Stomach smooth muscle (tissue), 2 donors: ENCODE results near the gene EPB41.
"Not testable (repeated sequence)": the region's sequence is repeated elsewhere in the genome, so short reads cannot be mapped to it uniquely, and the experiment has no call there.

Source experiments
- H3K27ac ChIP-seq: one replicate; pipeline ENCODE4 v1.7.0; 2013; ENCODE audit warnings: mild to moderate bottlenecking, low read length, inconsistent platforms
- H3K27me3 ChIP-seq, 2 donors: one replicate each; pipeline ENCODE4 v1.7.0; 2013; ENCODE audit warnings: low read length in 2 of 2; ENCODE audit not compliant: insufficient read depth in 2 of 2, control insufficient read depth in 1 of 2
- H3K36me3 ChIP-seq, 2 donors: one replicate each; pipeline ENCODE4 v1.7.0; 2013; ENCODE audit warnings: low read length in 2 of 2; ENCODE audit not compliant: control insufficient read depth in 2 of 2, insufficient read depth in 2 of 2
- H3K4me1 ChIP-seq: one replicate; pipeline ENCODE4 v1.7.0; 2013; ENCODE audit warnings: low read length; ENCODE audit not compliant: control insufficient read depth, insufficient read depth
- H3K4me3 ChIP-seq, 2 donors: one replicate each; pipeline ENCODE4 v1.7.0; 2013; ENCODE audit warnings: low read length in 2 of 2
- H3K9ac ChIP-seq, 2 donors: one replicate each; pipeline ENCODE4 v1.7.0; 2013; ENCODE audit warnings: low read length in 2 of 2, mild to moderate bottlenecking in 1 of 2
- H3K9me3 ChIP-seq, 2 donors: one replicate each; pipeline ENCODE4 v1.7.0; 2013; ENCODE audit warnings: low read length in 2 of 2; ENCODE audit not compliant: control insufficient read depth in 2 of 2
- donor health status: healthy.
- donor health status: Pancreatic carcinoma.

EPB41 gene

DNA sequence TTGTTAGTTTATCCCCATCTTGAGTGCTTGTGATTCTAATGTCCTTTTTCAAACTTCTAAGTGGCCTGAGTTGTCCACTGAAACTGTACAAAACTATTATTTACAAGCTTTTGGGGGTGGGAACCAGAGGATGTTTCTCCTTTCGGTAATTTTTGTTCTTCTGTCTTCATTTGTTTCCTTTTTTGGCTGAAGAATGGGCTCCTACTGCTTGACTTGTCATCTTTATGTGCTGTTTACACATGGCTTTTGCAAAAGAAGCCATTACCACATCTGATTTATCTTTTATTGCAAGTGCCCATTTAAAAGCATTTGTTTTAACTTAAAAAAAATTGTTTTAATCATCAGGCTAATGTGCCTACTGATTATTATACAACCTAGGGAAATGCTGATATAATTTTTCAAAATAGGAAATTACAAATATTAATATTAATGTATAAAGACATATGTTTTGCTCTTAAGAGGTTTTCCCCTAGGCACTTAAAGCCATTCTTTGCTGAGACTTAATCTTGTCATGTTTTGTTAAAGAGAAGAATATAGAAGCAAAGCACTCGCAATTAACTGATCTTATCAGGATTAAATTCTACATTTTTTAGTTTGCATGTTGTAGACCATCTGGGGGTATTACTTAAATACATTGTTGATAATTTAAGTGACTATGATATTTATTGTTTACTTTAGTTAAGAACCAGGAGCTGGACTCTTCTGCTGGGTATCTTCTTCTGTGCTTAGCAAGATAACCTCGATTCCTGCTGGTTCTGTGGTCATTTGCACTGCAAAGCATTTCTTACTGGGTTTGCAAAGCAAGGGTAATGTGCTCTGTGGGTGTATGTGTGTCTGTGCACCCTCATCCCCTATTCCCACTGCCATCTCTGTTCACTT, 169.2 kb downstream of the EPB41 start:
- no peak overlapping the region for H3K4me3 ChIP-seq
- no peaks in the 10 kb centered on the region for H3K9me3 ChIP-seq
- no peak overlapping the region for H3K9ac ChIP-seq
- H3K36me3 ChIP-seq: no peaks in the 10 kb centered on the region
- no peak overlapping the region for H3K27ac ChIP-seq
- no peaks in the 10 kb centered on the region for H3K27me3 ChIP-seq
- no peaks in the 10 kb centered on the region for H3K4me1 ChIP-seq

DNA sequence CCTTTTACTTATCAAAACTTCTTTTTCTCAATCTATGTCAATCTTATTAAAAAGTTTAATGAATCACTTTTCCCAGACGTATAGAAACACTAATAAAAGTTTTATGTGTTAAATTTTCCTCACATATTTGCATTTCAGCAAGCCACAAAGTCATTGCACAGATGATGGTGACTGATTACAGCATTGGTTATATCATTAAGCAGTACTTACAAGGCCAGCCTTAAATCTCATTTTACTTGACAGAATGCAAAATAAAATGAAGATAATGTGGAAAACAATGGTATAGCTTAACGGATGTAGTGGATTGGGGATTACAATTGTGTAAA, 169.8 kb downstream of the EPB41 start:
- no peaks in the 10 kb centered on the region for H3K4me1 ChIP-seq
- no peaks in the 10 kb centered on the region for H3K36me3 ChIP-seq
- H3K27me3 ChIP-seq: no peaks in the 10 kb centered on the region
- H3K9me3 ChIP-seq: no peaks in the 10 kb centered on the region
- no peak overlapping the region for H3K4me3 ChIP-seq
- no peak overlapping the region for H3K9ac ChIP-seq
- H3K27ac ChIP-seq: no peak overlapping the region

DNA sequence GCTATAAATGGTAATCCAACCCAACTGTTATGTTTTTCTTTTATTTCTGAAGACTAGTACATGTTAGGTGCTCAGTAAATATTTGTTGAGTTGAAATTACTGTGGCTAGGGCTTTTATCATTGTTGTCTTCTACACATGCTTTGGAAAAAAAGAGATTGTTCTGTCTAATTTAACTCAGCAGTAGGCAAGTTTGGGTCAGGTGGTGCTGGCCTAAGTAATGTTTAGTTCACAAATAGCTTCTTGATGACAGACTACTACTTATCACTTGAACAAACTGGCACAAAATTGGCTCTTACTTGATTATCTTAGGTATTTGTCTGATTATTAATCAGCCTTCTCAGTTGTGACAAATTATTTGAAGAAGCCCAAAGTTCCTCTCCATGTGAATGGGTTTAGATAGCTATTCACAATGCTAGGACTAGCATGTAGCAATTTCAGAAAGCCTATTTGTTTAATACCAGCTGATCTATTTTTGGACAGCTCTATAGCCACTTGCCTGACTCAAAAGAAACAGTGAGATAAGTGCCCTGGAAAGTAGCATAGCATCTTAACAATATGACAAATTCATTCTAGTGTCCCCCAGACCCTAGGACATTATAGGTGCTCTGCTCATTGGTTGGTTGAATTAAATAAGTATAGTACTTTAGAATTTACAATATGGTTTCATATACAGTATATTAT, 176.7 kb downstream of the EPB41 start:
- Histone ChIP-seq H3K9ac (no peak overlapping the region), H3K27me3 (no peaks in the 10 kb centered on the region), H3K9me3 (no peaks in the 10 kb centered on the region), H3K4me1 (no peaks in the 10 kb centered on the region), H3K27ac (no peak overlapping the region), H3K36me3 (peaks cover 0 to 2% of the 10 kb centered on the region in 2 donors), H3K4me3 (no peak overlapping the region)

DNA sequence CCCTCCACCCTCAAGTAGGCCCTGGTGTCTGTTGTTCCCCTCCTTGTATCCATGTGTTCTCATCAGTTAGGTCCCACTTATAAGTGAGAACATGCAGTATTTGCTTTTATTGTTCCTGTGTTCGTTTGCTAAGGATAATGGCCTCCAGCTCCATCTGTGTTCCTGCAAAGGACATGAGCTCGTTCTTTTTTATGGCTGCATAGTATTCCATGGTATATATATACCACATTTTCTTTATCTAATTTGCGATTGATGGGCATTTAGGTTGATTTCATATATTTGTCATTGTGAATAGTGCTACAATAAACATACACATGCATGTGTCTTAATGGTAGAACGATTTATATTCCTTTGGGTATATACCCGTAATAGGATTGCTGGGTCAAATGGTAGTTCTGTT, 178.3 kb downstream of the EPB41 start:
- not testable (repeated sequence) for H3K4me3 ChIP-seq, H3K36me3 ChIP-seq, H3K27me3 ChIP-seq, H3K9me3 ChIP-seq, H3K27ac ChIP-seq, H3K4me1 ChIP-seq, H3K9ac ChIP-seq

DNA sequence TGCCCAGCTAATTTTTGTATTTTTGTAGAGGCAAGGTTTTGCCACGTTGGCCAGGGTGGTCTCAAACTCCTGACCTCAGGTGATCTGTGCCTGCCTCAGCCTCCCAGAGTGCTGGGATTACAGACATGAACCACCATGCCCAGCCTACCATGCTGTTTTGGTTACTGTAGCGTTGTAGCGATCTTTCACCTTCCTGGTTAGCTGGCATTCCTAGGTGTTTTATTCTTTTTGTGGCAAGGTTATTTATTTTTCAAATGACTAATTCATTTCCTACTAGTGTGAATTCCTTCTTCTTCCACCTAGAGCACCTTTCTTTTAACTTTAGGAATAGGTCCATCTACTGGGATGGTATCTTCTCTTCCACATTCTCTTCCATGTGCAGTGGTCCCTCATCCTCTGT, 180.1 kb downstream of the EPB41 start:
- no peak overlapping the region for H3K27ac ChIP-seq
- no peak overlapping the region for H3K4me3 ChIP-seq
- H3K9ac ChIP-seq: no peak overlapping the region
- no peaks in the 10 kb centered on the region for H3K9me3 ChIP-seq
- H3K36me3 ChIP-seq: peaks cover 0 to 2% of the 10 kb centered on the region in 2 donors
- H3K4me1 ChIP-seq: no peaks in the 10 kb centered on the region
- H3K27me3 ChIP-seq: no peaks in the 10 kb centered on the region

DNA sequence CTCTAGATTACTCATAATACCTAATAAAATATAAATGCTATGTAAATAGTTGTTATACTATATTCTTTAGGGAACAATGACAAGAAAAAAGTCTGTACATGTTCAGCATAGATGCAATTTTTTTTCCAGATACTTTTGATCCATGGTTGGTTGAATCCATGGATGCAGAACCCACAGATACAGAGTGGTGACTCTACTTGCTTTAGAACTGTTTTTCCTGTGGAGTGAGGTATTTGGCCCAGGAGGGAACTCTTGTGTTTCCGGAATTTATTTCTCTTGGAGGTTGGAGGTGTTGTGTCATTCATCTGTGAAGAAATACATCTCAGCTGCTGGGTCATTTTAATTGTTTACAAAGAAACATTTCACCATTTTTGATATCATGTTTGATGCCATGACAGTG, 180.6 kb downstream of the EPB41 start:
- Histone ChIP-seq H3K27me3 (no peaks in the 10 kb centered on the region), H3K4me1 (no peaks in the 10 kb centered on the region), H3K9me3 (no peaks in the 10 kb centered on the region), H3K27ac (no peak overlapping the region), H3K9ac (no peak overlapping the region), H3K36me3 (peaks cover 0 to 2% of the 10 kb centered on the region in 2 donors), H3K4me3 (no peak overlapping the region)

DNA sequence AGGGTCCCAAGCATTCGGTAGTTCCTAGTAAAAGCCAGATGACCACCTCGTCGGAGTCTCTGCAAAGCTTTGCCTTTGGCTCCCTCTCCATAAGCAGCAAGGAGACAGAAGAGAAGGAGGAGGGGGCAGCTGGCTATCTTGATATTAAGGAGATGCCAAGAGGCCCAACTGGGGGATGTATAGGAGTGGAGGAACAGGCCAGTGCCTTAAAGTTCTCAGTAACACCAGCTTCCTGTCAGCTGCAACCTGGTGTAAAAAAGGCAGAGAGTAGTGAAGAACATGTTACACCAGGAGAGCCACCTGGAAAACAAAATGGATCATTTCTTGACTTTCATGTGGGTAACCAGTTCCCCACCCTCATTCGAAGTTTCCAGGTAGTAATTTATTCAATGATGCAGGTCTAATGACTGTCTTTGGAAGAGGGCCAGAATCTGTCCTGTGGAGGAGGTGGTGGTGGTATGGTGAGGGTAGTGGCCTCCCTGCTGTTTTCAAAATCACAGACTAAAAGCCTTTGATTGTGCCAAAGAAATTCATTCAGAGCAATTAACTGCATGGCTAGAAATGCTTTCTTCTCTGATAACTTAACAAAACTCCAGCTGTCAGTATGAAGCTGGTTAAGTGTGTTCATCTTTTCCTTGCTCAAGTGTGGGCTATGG, 182.0 kb downstream of the EPB41 start:
- Histone ChIP-seq H3K4me3 (no peak overlapping the region), H3K9ac (no peak overlapping the region), H3K36me3 (peaks cover 0 to 2% of the 10 kb centered on the region in 2 donors), H3K4me1 (no peaks in the 10 kb centered on the region), H3K9me3 (no peaks in the 10 kb centered on the region), H3K27me3 (no peaks in the 10 kb centered on the region), H3K27ac (no peak overlapping the region)

DNA sequence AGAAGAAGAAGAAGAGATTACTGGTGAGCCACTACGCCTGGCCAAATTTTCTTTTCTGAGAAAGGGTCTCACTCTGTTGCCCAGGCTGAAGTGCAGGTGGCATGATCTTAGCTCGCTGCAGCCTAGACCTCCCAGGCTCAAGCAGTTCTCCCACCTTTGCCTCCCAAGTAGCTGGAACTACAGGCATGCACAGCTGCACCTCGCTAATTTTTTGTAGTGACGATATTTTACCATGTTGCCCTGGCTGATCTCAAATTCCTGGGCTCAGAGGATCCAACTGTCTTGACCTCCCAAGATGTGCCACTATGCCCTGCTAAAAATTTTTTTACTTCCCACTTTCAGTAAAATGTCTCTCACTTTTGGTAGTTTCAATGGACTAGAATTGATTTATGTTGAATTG, 184.9 kb downstream of the EPB41 start:
- Histone ChIP-seq H3K36me3 (peaks cover 0 to 2% of the 10 kb centered on the region in 2 donors), H3K27me3 (no peaks in the 10 kb centered on the region), H3K9me3 (no peaks in the 10 kb centered on the region), H3K4me3 (no peak overlapping the region), H3K9ac (no peak overlapping the region), H3K4me1 (no peaks in the 10 kb centered on the region), H3K27ac (no peak overlapping the region)

DNA sequence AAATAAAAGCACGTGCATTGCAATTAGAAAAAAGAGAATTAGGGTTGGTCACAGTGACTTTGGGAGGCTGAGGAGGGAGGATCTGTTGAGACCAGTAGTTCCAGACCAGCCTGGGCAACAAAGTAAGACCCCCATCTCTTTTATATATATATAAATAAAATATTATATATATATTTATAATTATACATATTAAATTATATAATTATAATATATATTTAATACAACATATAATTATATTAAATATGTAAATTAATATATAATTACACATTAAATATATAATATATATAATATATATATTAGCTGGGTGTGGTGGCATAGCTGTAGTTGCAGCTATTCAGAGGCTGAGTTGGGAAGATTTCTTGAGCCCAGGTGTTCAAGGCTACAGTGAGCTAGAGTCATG, 186.1 kb downstream of the EPB41 start:
- no peaks in the 10 kb centered on the region for H3K36me3 ChIP-seq
- H3K27ac ChIP-seq: no peak overlapping the region
- H3K4me1 ChIP-seq: no peaks in the 10 kb centered on the region

DNA sequence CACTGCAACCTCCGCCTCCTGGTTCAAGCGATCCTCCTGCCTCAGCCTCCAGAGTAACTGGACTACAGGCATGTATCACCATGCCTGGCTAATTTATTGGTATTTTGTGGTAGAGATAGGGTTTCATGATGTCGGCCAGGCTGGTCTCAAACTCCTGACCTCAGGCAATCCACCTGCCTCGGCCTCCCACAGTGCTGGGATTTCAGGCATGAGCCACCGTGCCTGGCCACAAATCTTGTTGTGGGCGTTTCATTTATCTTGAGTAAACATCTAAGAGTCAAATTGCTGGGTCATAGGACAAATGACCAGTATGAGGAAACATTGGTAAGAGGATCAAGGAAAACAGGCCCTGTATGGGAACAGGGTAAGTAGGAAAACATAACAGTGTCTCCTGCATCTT, 191.5 kb downstream of the EPB41 start:
- Histone ChIP-seq H3K4me3 (no peak overlapping the region), H3K36me3 (no peaks in the 10 kb centered on the region)

More for the DNA sequence above, 186.1 kb downstream of the EPB41 start:
- no peak overlapping the region for H3K9ac ChIP-seq
- no peak overlapping the region for H3K4me3 ChIP-seq
- no peaks in the 10 kb centered on the region for H3K9me3 ChIP-seq
- no peaks in the 10 kb centered on the region for H3K27me3 ChIP-seq

DNA sequence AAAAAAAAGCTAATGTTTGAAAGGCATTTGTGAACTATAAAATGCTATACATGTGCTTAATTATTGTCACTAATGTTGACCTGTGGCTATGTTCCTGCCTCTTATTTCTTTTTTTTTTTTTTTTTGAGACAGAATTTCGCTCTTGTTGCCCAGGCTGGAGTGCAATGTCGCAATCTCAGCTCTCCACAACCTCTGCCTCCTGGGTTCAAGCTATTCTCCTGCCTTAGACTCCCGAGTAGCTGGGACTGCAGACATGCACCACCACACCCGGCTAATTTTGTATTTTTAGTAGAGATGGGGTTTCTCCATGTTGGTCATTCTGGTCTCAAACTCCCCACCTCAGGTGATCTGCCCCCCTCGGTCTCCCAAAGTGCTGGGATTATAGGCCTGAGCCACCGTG, 193.7 kb downstream of the EPB41 start:
- H3K27me3 ChIP-seq, H3K36me3 ChIP-seq, H3K4me1 ChIP-seq, H3K4me3 ChIP-seq, H3K9me3 ChIP-seq, H3K27ac ChIP-seq, H3K9ac ChIP-seq: not testable (repeated sequence)

More for the DNA sequence above, 191.5 kb downstream of the EPB41 start:
- H3K4me1 ChIP-seq: no peaks in the 10 kb centered on the region
- H3K27me3 ChIP-seq: no peaks in the 10 kb centered on the region
- no peak overlapping the region for H3K27ac ChIP-seq
- no peaks in the 10 kb centered on the region for H3K9me3 ChIP-seq
- no peak overlapping the region for H3K9ac ChIP-seq
